ENCODE results near the gene BMPR1B.
"Not testable (repeated sequence)": the region's sequence is repeated elsewhere in the genome, so short reads cannot be mapped to it uniquely, and the experiment has no call there.

Gene BMPR1B

DNA sequence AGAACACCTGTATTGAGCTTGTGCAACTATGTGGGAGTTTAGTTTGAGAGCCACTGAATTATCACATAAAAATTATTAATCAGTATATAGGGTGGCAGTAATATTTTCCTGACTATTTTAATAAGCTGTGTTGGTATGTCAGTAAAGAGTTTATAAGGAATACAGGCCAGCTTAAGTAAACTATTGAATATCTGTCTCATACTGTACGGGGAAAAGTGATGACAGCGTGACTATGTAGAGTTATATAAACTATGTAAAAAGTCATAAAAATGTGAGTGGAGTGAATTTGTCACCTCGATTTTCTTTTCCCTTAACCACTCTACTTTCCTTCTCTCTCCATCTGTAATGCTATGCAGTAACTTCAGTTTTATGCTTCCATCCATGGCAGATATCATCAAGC is 250.2 kb downstream of the BMPR1B start:
- no peak overlapping the region for H3K4me3 ChIP-seq
- H3K27ac ChIP-seq: no peak overlapping the region

DNA sequence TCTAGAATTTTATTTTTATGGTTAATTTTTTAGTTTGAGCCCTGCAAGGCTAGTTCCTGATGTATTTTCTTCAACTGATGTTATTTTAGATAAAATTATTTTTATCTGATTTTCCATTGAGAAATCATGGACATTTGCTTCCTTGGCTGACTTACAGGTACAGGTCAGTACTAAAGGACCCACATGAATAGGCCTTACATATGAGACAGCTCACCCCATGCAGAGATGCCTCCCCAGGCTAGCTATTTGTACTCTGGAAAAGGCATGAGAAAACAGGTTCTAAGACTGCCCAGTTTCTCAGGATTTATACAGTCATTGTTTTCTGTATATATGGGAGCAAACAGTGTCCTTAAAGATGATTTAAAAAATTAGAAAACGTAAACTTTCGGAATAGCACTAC is 255.5 kb downstream of the BMPR1B start:
- H3K4me3 ChIP-seq: no peak overlapping the region
- no peak overlapping the region for H3K27ac ChIP-seq

- Histone ChIP-seq H3K4me3 (no peak overlapping the region), H3K27ac (no peak overlapping the region)
Observed at GRCh38 chr4:95014068-95014467, 256.3 kb downstream of the BMPR1B start.

GRCh38 chr4:95017305-95018064 is 259.7 kb downstream of the BMPR1B start:
- Histone ChIP-seq H3K27ac (no peak overlapping the region), H3K4me3 (no peak overlapping the region)

GRCh38 chr4:95018785-95019184 is 261.0 kb downstream of the BMPR1B start:
- Histone ChIP-seq H3K4me3 (no peak overlapping the region), H3K27ac (no peak overlapping the region)

GRCh38 chr4:95020521-95020920 is 262.8 kb downstream of the BMPR1B start:
- no peak overlapping the region for H3K4me3 ChIP-seq
- H3K27ac ChIP-seq: no peak overlapping the region

GRCh38 chr4:95021099-95021498 is 263.3 kb downstream of the BMPR1B start:
- Histone ChIP-seq H3K27ac (no peak overlapping the region), H3K4me3 (no peak overlapping the region)

DNA sequence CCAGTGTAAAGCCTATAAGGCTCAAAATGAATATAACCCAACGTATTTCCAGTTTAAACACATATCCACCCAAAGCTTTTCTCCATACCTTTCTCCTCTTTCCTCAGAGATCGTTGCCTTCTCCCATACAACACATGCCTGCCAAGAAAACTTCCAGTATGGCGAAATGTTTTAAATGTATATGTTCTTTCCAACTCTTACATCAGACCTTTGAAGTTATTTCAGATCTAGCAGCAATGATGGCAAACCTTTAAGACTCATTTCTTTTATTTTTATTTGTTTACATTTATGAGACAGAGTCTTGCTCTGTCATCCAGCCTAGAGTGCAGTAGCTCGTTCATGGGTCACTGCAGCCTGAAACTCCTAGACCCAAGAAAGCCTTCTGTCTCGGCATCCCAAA is 265.4 kb downstream of the BMPR1B start:
- H3K27ac ChIP-seq: no peak overlapping the region
- H3K4me3 ChIP-seq: no peak overlapping the region

- H3K4me3 ChIP-seq: no peak overlapping the region
- no peak overlapping the region for H3K27ac ChIP-seq
Observed at GRCh38 chr4:95027905-95028618, 270.3 kb downstream of the BMPR1B start.

- no peak overlapping the region for H3K27ac ChIP-seq
- H3K4me3 ChIP-seq: no peak overlapping the region
Observed at GRCh38 chr4:95038791-95039190, 281.0 kb downstream of the BMPR1B start.

- Histone ChIP-seq H3K4me3 (no peak overlapping the region), H3K27ac (no peak overlapping the region)
Observed at GRCh38 chr4:95044324-95044837, 286.6 kb downstream of the BMPR1B start.

DNA sequence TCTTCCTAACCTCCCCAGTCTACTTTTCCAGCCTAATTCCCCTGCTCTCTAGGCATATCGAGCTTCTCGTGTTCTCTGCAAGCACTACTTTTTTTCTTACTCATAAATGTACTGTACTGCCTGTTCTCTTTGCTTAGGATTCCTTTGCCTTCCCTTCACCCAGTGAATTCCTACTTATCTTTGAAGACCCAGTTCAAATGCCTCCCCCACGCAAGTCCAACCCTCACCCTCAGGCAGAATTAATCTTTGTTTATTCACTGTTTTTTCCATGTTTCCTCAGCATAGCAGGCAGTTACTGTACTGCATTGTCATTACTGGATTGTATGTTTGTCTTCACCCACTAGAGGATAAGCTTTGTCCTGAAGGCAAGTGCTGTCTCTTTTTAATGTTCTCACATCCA is 287.7 kb downstream of the BMPR1B start:
- Histone ChIP-seq H3K27ac (no peak overlapping the region), H3K4me3 (no peak overlapping the region)

GRCh38 chr4:95048296-95048695 is 290.5 kb downstream of the BMPR1B start:
- no peak overlapping the region for H3K4me3 ChIP-seq
- H3K27ac ChIP-seq: no peak overlapping the region

- no peak overlapping the region for H3K4me3 ChIP-seq
- no peak overlapping the region for H3K27ac ChIP-seq
Observed at GRCh38 chr4:95049551-95050233, 291.9 kb downstream of the BMPR1B start.

- Histone ChIP-seq H3K27ac (no peak overlapping the region), H3K4me3 (no peak overlapping the region)
Observed at GRCh38 chr4:95050980-95051701, 293.4 kb downstream of the BMPR1B start.

GRCh38 chr4:95051702-95052020 is 293.9 kb downstream of the BMPR1B start:
- Histone ChIP-seq H3K27ac (no peak overlapping the region), H3K4me3 (no peak overlapping the region)

DNA sequence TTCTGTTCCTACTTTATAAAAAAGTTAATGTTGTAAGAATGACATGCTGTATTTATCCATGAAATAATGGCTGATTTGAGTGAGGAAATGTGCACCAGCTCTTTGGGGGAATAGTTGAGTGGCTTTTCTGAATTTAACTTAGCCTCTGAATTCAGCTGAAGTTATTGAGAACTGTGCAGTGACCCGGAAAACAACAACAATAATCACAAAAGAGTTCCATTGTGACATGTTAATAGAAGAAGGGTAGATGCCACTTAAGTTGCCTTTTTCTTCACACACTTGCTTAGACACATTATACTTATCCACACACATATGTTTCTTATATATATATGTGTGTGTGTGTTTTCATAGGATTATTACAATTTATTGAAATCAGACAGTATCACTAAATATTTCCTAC is 301.2 kb downstream of the BMPR1B start:
- H3K27ac ChIP-seq: no peak overlapping the region
- H3K4me3 ChIP-seq: no peak overlapping the region

DNA sequence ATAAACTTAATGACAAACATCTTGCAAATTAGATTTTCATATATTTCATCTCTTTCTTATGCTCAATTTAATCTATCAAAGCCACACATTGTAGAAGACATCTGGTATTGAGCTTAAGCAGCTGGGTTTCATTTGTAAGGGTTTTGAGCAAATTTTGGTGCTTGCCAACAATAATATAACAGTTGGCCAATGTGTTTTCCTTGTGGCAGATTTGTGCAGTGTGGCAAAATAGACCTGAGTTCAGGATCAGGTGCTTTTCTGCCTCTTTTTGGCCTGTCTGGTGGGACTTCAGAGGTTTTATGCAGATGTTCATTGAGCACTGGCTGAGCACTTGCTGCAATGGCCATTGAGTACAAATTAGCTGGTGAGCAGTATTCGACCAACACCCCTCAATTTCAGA is 301.9 kb downstream of the BMPR1B start:
- Histone ChIP-seq H3K4me3 (no peak overlapping the region), H3K27ac (no peak overlapping the region)

- Histone ChIP-seq H3K4me3 (no peak overlapping the region), H3K27ac (no peak overlapping the region)
Observed at GRCh38 chr4:95061220-95061619, 303.5 kb downstream of the BMPR1B start.

DNA sequence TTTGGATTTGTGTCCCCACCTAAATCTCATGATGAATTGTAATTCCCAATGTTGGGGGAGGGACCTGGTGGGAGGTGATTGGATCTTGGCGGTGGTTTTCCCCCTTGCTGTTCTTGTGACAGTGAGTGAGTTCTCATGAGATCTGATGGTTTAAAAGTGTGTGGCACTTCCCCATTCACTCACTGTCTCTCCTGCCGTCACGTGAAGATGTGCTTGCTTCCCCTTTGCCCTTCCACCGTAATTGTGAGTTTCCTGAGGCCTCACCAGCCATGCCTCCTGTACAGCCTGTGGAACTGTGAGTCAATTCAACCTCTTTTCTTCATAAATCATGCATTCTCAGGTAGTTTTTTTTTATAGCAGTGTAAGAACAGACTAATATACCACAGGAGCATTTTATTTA is 304.0 kb downstream of the BMPR1B start:
- H3K27ac ChIP-seq, H3K4me3 ChIP-seq: not testable (repeated sequence)

Measured in skin epidermis (tissue), 12 donors.